Stimulated activated CD4-positive, alpha-beta T cell treated with anti-CD3 and anti-CD28 coated beads, Interleukin-4, amount 100 ng/mL, for 48 hours (primary cell): ENCODE results near the gene PLEKHH3.
A peak's percentile ranks its signal among the peaks of the same experiment; 100 is the strongest.

Experiments used
- DNase-seq, 2 donors: peaks; one replicate each; pipeline ENCODE4 v3.0.0-alpha.2; 2020; ENCODE audit warnings: low read depth in 2 of 2

The PLEKHH3 gene, protein sequence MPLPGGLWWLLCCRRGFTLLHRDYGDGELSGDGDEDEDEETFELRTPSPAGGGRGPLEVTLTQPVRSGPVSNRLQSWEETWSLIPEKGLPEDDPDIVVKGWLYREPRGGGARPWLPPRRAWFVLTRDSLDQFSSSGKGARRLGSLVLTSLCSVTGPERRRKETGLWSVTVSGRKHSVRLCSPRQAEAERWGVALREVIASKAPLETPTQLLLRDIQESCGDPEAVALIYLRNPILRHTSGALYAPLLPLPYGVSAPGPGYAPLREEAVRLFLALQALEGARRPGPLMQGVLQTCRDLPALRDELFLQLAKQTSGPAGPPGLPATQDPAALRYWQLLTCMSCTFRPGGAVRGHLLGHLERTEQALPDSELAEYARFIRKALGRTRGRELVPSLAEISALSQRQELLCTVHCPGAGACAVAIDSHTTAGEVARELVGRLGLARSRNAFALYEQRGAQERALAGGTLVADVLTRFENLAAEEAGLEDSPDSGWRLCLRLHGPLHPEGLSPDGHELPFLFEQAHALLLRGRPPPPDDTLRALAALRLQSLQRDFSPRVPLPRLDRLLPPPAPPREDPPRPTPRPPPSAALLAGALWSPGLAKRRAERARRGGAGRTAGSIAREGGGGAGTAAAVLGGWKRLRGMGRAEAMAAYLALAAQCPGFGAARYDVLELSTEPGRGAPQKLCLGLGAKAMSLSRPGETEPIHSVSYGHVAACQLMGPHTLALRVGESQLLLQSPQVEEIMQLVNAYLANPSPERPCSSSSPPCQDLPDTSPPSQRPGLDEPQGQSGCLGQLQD

DNA sequence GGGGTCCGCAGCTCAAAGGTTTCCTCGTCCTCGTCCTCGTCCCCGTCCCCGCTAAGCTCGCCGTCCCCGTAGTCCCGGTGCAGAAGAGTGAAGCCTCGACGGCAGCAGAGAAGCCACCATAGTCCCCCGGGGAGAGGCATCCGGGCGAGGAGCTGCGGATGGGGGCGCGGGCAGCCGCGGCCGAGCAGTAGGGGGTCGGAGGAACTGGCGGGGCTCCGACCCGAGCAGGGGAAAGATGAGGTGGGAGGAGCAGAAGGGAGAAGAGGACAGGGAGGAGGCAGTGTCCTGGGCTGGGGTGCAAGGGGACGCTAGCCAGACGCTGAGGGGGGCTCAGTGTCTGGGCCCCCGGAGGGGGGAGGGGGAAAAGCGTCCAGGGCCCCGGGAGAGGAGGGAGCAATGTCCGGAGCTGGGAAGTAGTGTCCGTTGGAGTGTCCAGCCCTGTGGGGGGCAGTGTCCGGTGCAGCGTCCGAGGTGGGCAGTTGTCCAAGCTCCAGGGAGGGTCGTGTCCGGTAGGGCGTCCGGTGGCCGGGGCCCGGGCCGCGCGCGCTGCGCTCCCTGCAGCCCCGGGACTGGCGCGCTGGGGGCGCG is at the start of gene PLEKHH3:
Gene PLEKHH3, minus strand, starts transcription at position 571 of the 588 bp plus-strand sequence. Its CDS starts 431 bp downstream, at position 140.
- no peak for DNase-seq

DNA sequence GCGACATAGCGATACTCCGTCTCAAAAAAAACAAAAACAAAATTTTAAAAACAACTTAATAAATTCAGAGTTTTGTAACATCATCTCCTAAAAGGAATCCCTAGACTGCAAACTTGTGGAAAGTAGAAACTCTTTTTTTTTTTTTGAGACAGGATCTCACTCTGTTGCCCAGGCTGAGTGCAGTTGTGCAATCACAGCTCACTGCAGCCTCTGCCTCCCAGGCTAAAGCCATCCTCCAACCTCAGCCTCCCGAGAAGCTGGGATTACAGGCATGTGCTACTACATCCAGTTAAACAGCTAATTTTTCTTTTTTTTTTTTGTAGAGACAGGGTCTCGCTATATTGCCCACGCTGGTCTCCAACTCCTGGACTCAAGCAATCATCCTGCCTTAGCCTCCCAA is 48.3 kb upstream of the PLEKHH3 start:
- no peak for DNase-seq

DNA sequence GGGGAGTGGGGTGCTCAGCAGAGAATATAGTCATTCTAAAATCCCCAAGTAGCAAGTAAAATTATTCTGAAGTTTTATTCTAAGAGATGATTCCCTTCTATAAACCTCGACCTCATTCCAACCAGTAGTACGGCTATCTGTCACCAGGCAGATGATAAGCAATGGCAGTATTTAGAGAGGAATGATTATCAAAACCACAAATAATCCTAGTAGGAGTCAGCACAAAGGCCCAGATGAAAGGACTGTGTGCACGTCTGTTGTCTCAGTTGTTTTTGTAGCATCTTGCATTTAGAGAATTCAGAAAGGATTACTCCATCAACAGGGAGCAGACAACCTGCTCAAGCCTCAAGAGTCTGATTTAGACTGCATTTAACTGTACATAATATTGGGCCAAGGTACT is 46.8 kb upstream of the PLEKHH3 start:
- DNase-seq = no peak

DNA sequence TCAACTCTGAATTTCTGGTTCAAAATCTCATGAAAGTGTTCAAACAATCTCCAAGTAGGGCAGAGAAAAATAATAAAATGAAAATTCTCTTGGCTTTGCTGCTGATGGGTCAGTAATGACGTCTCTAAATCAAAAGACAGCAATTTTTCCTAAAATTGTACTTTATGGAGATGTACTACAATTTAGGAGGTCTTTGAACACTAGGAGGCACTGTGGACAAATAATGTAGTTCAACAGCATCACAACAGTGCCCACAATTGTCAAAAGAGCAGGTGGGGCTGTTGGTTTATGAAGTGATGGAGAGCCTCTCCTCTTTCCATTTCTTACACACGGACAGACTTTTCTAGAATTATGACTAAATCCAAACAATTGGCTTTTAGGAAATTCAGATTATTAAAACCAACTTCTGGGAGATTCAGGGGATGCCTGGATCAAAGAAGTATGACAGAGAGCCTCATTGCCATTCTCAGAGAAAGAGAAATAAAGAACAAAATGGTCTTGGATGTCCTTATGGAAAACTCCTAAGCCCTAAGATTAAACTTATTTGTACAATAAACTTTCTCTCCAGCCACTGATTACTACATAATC is 44.3 kb upstream of the PLEKHH3 start:
- no peak for DNase-seq

DNA sequence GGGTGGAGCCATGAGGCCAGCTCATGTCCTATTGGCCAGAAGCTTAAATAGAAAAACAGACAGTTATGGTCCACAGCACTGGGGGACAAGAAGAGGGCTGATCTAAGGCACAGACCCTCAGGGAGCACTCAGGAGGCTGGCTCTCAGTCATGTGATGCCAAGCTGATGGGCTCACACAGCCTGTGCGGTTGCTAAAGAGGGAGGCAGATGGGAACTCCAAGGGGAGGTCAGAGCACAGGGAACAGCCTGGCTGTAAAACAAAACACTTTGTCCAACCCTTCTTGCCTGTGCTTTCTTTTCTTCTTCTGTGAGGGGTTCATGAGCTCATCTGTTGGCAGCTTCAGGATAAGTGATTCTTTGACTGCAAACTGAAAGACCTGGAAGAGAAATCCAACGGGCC is 32.8 kb upstream of the PLEKHH3 start:
- no peak for DNase-seq

DNA sequence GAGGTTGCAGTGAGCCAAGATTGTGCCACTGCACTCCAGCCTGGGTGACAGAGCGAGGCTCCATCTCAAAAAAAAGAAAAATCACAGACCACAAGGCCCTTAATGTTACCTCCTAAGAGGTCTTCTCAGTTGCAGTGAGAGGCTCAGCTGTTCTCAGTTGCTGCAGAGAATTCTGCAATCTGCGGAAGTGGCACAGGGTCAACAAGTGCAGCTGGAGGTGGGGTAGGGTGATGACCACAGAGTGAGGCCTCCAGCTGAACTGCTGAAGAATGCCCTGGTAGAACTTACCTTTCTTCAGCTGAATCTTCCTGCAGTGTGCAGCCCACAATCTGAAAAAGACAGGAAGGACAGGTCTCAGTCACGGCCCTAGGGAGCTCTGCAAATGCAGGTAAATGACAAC is 31.8 kb upstream of the PLEKHH3 start:
- DNase-seq = no peak

DNA sequence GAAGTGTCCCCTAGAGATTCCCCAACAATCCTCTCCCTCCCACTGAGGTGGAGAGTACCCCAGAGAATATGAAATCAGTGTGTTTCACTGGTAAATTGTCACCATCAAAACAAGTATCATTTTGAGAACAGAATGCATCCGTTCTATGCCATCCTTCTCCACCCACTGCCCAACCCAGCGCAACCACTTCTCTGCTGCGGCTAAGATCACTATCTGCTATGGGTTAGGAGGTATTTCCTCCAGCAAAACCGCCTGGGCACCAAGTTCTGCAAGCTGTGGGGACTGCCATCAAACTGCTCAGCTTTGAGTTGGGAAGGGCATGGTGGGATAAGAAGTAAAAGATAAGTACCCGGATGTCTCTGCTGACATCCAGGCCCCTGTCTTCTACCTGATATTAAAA is 29.9 kb upstream of the PLEKHH3 start:
- DNase-seq = peak; percentile 27 to 58

DNA sequence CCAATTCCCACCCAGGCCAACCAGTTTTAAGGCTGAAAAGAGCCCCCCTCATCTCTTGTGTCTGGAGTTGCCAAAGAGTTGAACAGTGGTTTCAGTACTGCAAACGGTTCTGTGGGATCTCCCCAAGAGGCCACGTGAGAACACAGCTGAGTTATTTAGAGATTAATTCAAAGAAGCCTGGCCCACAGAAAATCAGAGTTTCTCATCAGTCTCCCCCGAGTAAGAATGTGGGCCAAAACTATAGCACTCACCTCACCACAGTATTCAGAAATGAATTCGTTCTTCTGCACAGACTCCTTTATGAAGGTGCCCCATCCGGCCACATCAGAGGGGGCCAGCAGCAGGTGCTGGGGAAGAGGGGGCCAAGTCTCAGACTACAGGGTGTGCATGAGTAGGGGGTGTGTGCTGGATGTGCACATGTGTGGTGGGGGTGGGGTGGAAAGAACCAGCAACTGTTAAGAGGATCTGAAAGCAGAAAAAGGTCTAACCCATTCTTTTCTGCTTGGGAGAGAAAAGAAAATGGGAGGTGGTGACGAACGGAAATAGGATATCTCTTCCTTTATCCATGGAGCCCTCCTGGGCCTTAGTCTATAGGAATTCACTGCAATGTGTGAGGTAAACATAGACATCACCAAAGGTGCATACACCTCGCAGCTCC is 28.2 kb upstream of the PLEKHH3 start:
- peak; percentile 15 to 36 for DNase-seq

DNA sequence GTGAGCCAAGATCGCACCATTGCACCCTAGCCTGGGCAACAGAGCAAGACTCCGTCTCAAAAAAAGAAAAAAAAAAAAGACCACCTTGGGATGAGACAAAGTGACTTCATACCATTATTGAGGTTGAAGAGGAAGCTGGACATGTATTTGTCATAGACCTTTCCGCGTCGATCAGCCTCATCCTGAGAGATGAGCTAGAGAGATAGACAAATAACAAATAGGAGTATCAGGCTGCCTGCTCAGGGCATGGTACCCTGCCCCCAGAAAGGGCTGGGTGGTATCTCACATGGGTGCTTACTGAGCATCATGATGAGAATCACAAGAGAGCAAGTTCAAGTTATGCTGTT is 27.7 kb upstream of the PLEKHH3 start:
- DNase-seq = no peak

DNA sequence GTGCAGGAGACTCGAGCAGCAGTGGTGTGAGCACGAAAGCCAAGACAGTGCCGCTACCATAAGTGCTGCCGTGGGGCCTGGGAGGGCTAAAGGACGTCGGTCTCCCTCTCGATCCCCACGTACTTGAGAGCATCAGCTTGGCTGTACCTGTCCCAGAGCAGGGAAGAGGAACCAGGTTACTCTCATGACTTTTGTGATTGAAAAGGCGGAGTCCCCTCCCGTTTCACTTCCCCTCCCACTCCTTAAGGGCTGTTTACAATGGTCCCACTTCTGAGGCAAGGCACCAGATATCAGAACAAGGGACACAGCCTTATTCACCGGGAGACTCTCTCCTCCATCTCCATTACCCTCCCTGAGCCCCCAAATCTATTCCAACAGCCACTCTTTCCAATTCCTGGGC is 25.7 kb upstream of the PLEKHH3 start:
- DNase-seq = no peak

DNA sequence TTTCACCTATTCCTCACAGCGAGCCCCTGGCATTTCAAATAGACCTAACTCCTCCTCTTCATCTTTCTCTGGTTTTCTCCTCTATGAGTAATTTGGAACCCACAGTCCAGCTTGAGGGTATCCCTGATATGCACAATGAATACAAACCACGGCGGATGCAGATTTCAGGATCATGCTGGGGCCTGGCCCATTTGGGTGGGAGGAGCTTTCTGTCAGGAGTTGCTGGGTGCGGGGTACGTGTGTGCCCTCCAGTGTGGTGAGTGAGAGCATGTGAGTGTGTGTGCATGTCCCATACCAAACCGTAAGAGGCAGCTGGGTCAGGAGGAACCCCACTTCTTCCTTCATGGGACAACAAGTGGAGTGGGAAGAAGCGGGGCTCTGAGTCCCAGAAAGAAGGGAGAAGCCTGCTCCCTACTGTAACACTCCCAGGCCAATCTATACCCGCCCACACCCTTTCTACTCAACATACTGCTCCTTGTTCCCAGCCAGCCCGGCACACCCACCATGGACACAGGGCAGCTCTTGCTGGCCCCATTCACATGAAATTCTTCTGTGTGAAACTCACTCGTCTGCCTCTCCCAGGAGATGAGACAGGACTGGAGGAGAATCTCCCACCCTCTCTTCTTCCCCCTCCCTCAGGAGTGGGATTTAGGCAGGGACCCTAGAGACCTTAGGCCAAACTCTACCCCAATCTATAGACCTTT is 23.9 kb upstream of the PLEKHH3 start:
- no peak for DNase-seq

DNA sequence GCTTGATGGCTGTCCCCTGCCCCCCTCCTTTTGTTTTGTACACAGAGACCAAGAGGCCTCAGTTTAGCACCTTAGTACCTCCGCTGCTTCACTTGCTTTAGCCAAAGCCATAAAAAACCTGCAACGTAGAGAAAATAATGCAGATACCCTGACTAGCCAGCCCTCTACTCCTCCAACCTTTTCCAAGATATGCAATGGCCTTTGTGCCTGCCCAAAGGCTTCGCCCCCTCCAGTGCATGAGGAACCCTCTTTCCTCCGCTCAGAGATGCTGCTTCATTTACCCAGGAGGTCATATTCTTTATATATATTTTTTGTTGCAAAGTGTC is 22.6 kb upstream of the PLEKHH3 start:
- DNase-seq = no peak

DNA sequence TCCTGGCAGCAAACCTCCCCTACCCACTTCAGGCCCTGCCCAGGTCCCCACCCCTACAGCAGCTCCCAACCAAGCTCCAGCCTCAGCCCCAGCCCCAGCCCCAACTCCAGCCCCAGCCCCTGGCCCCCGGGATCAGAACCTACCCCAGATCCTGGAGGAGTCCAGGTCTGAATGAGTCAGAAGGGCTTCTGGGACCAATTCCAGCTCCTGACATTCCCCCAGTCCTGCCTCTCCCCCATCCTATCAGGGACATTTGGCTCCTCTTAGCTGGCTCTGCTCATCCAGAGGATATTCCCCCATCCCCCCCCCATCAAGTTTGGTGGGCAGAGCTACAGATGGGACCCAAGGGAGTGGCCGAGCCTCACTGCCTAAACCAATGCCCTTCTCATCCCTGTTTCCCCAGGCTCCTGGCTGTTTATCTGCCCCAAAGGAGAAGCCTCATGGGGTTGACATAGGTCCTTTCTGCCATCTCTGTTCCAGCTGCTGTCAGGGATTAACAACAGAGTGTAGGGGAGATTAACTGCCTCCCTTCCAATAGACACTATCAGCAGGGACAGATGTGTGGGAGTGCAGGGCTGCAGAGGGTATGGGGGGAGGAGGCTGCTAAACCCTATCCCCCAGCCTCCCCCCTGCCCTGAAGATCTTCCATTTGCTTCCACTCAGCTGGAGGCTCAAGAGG is 22.1 kb upstream of the PLEKHH3 start:
- no peak for DNase-seq

DNA sequence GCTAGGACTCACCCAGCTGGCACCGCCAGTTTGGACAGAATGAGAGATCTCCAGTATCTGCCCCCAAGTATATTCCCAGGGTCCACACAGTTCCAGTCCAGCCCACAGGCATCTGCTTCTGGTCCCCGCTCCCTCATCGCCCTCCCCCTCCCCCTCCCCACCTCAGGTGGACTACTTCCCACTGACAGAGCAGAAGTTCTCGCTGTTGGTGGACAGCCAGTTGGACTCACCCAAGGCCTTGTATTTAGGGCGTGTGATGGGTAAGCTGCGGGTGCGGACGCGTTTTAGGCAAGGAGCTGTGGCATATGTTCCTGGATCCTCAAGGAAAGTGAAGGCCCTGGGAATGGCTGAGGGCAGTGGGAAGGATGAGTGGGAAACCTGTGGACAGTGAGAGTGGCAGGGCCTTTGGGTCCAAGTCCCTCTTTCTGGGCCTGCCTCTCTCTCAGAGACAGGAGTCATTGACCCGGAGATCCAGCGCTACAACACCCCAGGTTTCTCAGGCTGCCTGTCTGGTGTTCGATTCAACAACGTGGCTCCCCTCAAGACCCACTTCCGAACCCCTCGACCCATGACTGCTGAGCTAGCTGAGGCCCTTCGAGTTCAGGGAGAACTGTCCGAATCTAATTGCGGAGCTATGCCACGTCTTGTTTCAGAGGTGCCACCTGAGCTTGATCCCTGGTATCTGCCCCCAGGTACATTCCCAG is 20.5 kb upstream of the PLEKHH3 start:
- no peak for DNase-seq

DNA sequence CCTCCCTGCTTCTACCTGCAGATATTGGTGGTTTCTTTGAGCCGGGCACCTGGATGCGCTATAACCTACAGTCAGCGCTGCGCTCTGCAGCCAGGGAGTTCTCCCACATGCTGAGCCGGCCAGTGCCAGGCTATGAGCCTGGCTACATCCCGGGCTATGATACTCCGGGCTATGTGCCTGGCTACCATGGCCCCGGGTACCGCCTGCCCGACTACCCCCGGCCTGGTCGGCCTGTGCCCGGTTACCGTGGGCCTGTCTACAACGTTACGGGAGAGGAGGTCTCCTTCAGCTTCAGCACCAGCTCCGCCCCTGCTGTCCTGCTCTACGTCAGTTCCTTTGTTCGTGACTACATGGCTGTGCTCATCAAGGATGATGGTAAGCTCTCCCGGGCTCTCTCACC is 18.7 kb upstream of the PLEKHH3 start:
- DNase-seq = no peak

DNA sequence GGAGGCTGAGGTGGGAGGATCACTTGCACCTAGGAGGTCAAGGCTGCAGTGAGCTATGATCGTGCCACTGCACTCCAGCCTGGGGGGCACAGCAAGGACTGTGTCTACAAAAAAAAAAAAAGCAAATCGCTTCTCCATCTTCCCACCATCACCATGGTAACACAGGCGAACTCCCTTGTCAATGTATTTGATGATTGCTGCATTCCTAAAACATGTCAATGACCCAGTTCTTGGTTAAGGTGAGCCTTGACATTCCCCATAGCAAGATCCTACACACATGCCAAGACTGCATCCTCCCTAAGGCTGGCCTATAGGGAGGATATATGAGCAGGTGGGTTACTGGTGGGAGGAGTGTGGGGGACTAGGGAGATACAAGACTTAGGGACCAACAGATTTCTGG is 17.7 kb upstream of the PLEKHH3 start:
- DNase-seq = no peak

DNA sequence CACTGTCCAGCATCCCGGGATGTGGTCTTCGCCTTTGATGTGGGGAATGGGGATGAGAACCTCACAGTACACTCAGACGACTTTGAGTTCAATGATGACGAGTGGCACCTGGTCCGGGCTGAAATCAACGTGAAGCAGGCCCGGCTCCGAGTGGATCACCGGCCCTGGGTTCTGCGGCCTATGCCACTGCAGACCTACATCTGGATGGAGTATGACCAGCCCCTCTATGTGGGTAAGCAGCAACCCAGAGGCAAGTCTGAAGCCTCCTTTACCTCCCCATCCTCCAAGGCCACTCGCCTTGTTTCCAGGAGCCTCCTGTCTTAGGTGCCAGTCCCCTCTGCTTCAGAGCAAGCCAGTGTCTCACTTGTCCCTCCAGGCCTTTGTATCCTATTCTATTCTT is 15.7 kb upstream of the PLEKHH3 start:
- no peak for DNase-seq

DNA sequence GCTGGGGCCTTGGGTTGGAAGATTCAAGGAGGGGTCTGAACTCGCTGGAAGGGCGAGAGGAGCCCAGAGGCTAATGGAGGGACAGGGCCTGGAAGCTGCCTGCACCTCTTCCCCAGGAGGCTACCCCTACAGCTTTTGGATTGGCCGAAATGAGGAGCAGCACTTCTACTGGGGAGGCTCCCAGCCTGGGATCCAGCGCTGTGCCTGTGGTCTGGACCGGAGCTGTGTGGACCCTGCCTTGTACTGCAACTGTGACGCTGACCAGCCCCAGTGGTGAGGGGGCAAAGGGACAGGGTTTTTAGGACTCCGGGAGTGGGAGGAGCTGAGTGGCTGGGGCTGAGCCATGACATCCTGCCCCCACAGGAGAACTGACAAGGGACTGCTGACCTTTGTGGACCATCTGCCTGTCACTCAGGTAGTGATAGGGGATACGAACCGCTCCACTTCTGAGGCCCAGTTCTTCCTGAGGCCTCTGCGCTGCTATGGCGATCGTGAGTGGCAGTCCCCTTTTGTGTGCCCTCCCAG is 14.3 kb upstream of the PLEKHH3 start:
- DNase-seq = no peak

DNA sequence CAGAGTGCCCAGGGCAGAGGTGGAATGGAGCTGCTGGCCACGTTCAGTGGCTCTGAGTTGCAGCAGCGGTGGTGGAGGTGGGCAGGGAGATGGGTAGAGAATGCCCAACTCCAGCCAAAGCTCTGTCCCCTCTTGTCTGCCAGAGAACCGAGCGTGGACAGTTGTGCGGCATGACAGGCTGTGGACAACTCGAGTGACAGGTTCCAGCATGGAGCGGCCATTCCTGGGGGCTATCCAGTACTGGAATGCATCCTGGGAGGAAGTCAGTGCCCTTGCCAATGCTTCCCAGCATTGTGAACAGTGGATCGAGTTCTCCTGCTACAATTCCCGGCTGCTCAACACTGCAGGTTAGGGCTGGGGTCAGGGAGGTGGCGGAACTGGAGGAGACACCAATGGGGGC is 13.8 kb upstream of the PLEKHH3 start:
- no peak for DNase-seq

DNA sequence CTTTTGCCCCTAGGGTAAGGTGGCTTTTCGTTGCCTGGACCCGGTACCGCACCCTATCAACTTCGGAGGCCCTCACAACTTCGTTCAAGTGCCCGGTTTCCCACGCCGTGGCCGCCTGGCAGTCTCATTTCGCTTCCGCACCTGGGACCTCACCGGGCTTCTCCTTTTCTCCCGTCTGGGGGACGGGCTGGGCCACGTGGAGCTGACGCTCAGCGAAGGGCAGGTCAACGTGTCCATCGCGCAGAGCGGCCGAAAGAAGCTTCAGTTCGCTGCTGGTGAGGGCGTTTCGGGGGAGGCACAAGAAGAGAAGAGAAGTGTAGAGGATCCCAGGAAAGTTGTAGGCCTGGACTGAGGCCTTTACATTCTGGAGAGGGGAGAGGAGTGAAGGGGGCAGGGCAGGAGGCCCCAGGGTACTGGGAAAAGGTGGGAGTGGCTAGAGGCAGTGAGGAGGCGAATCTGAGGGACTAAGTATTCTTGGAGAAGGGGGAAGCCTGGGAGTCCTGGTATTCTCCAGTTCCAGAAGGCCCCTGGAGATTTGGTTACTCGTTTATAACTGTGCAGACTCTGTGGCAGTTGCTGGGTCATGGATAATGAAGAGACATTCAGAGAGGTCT is 11.0 kb upstream of the PLEKHH3 start:
- no peak for DNase-seq
